Measurements from ENCODE around the gene CNNM4. TPM values are rescaled to one million over a fixed set of nuclear protein-coding genes. Genes with fewer than 3 reads are reported as not detected.
A peak's percentile ranks its signal among the peaks of the same experiment; 100 is the strongest.

Gene CNNM4
- total RNA-seq, 4 donors from 2014 or later = 0.77 to 8.2 (median 4.7) TPM

DNA sequence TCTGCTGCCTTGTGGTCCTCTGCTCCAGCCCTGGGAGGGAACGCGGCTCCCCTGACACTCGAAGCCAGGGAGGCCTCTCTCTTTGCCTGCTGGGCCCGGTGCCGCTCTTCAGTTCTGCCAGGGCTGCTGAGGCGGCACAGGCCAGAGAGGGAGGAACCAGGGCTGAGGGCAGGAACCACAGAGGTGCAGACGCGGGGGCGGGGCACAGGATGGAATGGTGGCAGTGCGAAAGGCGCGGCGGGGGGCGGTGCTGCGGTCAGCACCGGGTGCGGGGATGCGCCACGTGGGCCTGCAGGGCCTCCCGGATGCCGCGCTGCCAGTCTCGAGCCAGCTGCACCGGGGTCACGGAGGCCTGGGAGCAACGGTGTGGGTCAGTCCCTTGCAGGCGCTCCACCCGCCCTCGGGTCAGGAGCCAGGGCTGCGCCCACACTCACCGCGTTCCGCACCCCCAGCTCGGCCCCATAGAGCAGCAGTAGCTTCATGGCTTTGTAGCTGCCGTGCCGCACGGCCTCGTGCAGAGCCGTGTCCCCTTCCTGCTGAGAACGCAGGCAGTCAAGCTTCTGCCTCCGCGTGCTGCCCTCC lies 78.7 kb downstream of the CNNM4 start:
- peaks cover 0 to 5% of the 10 kb centered on the region in 2 donors for H3K4me1 ChIP-seq
- H3K4me3 ChIP-seq = no peak overlapping the region
- H3K27me3 ChIP-seq = no peaks in the 10 kb centered on the region
- peak overlapping the region in 1 of 2 donors; percentile 14 for H3K27ac ChIP-seq
- no peak for DNase-seq
- H3K36me3 ChIP-seq = no peaks in the 10 kb centered on the region
- intact Hi-C loops (cut with DNase I; ENCODE audit: low total_unique reads) = no loop called here
- no peak for TF ChIP-seq POLR2A (IDR thresholded peaks at IDR 0.05)
- TF ChIP-seq, protein P1, sequence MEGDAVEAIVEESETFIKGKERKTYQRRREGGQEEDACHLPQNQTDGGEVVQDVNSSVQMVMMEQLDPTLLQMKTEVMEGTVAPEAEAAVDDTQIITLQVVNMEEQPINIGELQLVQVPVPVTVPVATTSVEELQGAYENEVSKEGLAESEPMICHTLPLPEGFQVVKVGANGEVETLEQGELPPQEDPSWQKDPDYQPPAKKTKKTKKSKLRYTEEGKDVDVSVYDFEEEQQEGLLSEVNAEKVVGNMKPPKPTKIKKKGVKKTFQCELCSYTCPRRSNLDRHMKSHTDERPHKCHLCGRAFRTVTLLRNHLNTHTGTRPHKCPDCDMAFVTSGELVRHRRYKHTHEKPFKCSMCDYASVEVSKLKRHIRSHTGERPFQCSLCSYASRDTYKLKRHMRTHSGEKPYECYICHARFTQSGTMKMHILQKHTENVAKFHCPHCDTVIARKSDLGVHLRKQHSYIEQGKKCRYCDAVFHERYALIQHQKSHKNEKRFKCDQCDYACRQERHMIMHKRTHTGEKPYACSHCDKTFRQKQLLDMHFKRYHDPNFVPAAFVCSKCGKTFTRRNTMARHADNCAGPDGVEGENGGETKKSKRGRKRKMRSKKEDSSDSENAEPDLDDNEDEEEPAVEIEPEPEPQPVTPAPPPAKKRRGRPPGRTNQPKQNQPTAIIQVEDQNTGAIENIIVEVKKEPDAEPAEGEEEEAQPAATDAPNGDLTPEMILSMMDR (IDR thresholded peaks at IDR 0.05) = no peak
- no peaks in the 10 kb centered on the region for H3K9me3 ChIP-seq

DNA sequence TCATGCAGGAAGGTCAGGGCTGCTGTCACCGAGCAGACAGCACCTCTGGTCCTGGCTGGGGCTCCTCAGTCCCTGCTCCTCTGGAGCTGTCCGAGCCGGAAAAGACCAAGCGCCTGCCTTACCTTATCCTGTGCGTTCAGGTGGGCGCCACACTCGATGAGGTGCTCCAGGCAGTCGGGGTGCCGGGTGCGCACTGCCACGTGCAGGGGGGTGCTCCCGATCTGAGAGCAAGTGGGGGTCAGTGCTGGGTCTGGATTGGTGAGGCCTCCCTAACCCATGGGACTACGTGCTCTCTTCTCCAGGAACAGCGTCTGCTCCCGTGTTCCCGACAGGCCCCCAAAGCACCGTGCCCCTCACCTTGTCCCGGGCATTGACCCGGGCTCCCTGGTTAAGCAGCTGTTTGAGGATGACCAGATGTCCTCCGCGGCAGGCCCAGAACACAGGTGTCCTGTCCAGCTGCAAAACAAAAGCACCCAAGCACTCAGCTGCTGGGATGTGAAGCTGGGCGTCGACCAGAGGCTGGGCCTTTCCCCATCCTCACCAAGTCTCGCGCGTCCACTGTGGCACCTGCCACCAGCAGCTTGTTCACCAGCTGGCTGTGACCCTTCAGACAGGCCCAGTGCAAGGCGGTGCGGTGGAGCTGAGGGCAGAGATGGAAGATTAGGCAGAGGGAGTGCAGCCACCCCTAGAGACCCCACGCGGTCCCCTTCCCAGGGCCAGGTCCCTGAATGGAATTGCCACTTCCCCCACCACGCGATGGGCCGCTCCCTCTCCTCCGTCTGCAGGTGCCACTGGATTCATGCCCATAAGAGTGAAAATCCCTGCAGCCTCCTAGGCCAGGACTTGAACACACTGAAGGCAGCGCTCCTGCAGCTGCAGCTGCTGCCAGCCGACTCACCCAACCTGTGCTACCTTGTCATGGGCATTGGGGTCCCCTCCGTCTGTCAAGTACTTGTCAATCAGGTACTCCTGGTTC lies 79.5 kb downstream of the CNNM4 start:
- Histone ChIP-seq H3K36me3 (no peaks in the 10 kb centered on the region), H3K9me3 (no peaks in the 10 kb centered on the region), H3K4me3 (no peak overlapping the region), H3K4me1 (peaks cover 0 to 5% of the 10 kb centered on the region in 2 donors), H3K27ac (no peak overlapping the region), H3K27me3 (no peaks in the 10 kb centered on the region)
- DNase-seq = no peak
- intact Hi-C loops (cut with DNase I; ENCODE audit: low total_unique reads) = no loop called here
- TF ChIP-seq, protein P1 (IDR thresholded peaks at IDR 0.05) = no peak
- no peak for TF ChIP-seq POLR2A (IDR thresholded peaks at IDR 0.05)

DNA sequence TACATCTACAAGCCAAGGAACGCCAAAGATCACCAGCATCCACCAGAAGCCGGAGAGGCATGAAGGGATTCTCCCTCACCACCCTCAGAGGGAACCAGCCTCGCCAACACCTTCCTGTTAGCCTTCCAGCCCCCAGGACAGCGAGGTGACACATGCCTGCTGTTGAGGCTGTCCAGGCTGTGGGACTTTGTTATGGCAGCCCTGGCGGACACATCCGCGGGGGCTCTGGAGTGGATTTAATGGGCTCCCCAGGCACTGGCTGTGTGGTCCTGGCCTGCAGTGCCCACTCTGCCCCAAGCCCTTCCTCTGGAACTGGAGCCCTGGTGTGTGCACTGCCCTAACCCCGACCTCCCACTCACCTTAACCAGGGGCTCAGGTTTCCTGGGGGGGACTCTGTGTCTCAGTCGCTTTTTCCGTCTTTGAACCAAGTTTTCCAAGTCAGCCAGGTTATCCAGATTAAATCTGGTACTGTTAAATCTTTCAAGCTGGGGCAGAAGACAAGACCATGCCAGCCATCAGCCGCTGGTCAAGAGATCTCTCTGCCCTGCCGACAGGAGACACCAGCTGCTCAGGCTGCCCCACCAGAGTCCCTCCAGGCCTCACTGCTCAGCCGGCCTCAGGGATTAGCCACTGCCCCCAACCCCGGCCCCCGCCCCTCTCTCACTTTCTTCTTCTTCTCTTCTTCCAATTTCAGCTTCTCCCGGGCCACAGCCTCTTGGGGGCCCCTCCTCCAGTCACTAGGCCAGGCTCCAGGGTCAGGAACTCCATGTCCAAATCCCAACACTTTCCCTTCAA lies 81.2 kb downstream of the CNNM4 start:
- no peaks in the 10 kb centered on the region for H3K9me3 ChIP-seq
- no peak overlapping the region for H3K27ac ChIP-seq
- TF ChIP-seq, protein P1 (IDR thresholded peaks at IDR 0.05) = no peak
- no peak for TF ChIP-seq POLR2A (IDR thresholded peaks at IDR 0.05)
- H3K4me1 ChIP-seq = peaks cover 0 to 5% of the 10 kb centered on the region in 2 donors
- DNase-seq = no peak
- H3K4me3 ChIP-seq = no peak overlapping the region
- H3K36me3 ChIP-seq = no peaks in the 10 kb centered on the region
- no peaks in the 10 kb centered on the region for H3K27me3 ChIP-seq
- intact Hi-C loops (cut with DNase I; ENCODE audit: low total_unique reads) = no loop called here

DNA sequence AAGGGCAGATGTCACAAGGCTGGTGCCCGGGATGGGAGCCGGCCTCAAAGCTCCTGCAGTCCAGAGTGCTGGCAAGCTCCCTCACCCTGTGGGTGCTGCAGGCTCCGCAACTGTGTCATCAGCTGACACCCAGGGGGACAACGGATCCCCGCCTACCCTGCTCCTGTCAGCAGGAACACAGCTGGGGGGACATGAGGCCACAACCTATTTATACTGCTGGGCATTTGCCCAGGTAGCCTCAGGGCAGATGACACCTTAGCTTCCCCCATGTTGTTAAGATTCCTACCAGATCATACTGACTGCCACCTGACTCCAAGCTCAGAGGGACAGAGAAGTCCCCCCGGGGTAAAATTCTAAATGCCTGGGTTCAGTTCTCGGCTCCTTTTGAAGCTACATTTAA lies 81.9 kb downstream of the CNNM4 start:
- Histone ChIP-seq H3K27ac (no peak overlapping the region), H3K27me3 (no peaks in the 10 kb centered on the region), H3K36me3 (no peaks in the 10 kb centered on the region), H3K4me3 (no peak overlapping the region), H3K4me1 (peaks cover 0 to 5% of the 10 kb centered on the region in 2 donors), H3K9me3 (no peaks in the 10 kb centered on the region)
- intact Hi-C loops (cut with DNase I; ENCODE audit: low total_unique reads) = no loop called here
- no peak for DNase-seq
- TF ChIP-seq, protein P1 (IDR thresholded peaks at IDR 0.05) = no peak
- no peak for TF ChIP-seq POLR2A (IDR thresholded peaks at IDR 0.05)
